B cell (primary cell): Measurements from ENCODE around the gene RAB25. TPM values are rescaled to one million over a fixed set of nuclear protein-coding genes. Genes with fewer than 3 reads are reported as not detected.

Source experiments
- ATAC-seq: fragments of 200-7000 bp; cut with Tn5 transposase; one replicate; pipeline ENCODE4 v1.10.0; 2021; ENCODE audit warnings: low read depth, mild to moderate bottlenecking, moderate number of reproducible peaks, moderate library complexity
- CTCF ChIA-PET: fragments of 350-600 bp; sonication (Branson Sonifier 250); formaldehyde crosslinking; loops from one replicate; lab custom pipeline; 2021; ENCODE audit warnings: antibody characterized with exemption, inconsistent platforms; lab: Charles Lee
- POLR2A ChIA-PET: fragments of 350-600 bp; sonication (Branson Sonifier 250); formaldehyde crosslinking; loops from one replicate; lab custom pipeline; 2021; ENCODE audit warnings: antibody characterized with exemption; lab: Charles Lee
- DNase-seq: peaks from one replicate; pipeline ENCODE4 v3.0.0; 2013
- H2AFZ ChIP-seq: 2 replicates; pipeline ENCODE4 v1.6.1; 2012; ENCODE audit warnings: mild to moderate bottlenecking, low read depth, low read length; ENCODE audit not compliant: insufficient read depth, poor library complexity, severe bottlenecking
- H3K27ac ChIP-seq, 2 donors: 1 replicate in 1 of 2; 2 replicates in 1 of 2; pipeline ENCODE4 v1.5.1; 2012 to 2013; ENCODE audit warnings: low read length in 2 of 2, mild to moderate bottlenecking in 2 of 2, moderate library complexity in 1 of 2
- H3K27me3 ChIP-seq, 4 experiments: fragments of 200-600 bp in 1 of 4; sonication (generic) in 1 of 4; replicated peaks in 1 of 4; 1 replicate in 2 of 4; 2 replicates in 2 of 4; pipeline versions ENCODE4 v1.6.1 to v1.7.0; 2013 to 2016; ENCODE audit warnings: low read length in 3 of 4, mild to moderate bottlenecking in 2 of 4, mixed read lengths in 1 of 4, moderate library complexity in 1 of 4; ENCODE audit not compliant: insufficient read depth in 4 of 4, control insufficient read depth in 3 of 4; ENCODE audit errors: control extremely low read depth in 1 of 4
- H3K36me3 ChIP-seq, 2 experiments: replicated peaks in 1 of 2; 1 replicate in 1 of 2; 2 replicates in 1 of 2; pipeline versions ENCODE4 v1.6.1 to v1.7.1; 2013; ENCODE audit warnings: low read length in 1 of 2; ENCODE audit not compliant: insufficient read depth in 2 of 2, control insufficient read depth in 1 of 2; ENCODE audit errors: control extremely low read depth in 1 of 2, extremely low read depth in 1 of 2
- H3K4me1 ChIP-seq, 2 donors: fragments of 200-600 bp in 1 of 2; sonication (generic) in 1 of 2; 1 replicate in 1 of 2; 2 replicates in 1 of 2; pipeline versions ENCODE4 v1.5.1 to v1.6.1; 2013 to 2017; ENCODE audit warnings: low read length in 2 of 2; ENCODE audit not compliant: control insufficient read depth in 2 of 2, insufficient read depth in 2 of 2
- H3K4me2 ChIP-seq: replicated peaks from 2 replicates; pipeline ENCODE3; 2012; ENCODE audit warnings: mild to moderate bottlenecking, low read depth, low read length; ENCODE audit not compliant: poor library complexity, severe bottlenecking
- H3K4me3 ChIP-seq, 5 experiments: fragments of 200-600 bp in 1 of 5; sonication (generic) in 1 of 5; 1 replicate in 3 of 5; 2 replicates in 2 of 5; pipeline versions ENCODE4 v1.5.1 to v1.7.0; 2011 to 2016; ENCODE audit warnings: low read length in 4 of 5, mild to moderate bottlenecking in 4 of 5, low read depth in 2 of 5, control low read depth in 1 of 5, moderate library complexity in 1 of 5; ENCODE audit not compliant: insufficient read depth in 1 of 5; ENCODE audit errors: control extremely low read depth in 1 of 5, extremely low read depth in 1 of 5
- H3K79me2 ChIP-seq: fragments of 200-600 bp; sonication (generic); one replicate; pipeline ENCODE4 v1.6.0; 2016; ENCODE audit warnings: low read length; ENCODE audit not compliant: control insufficient read depth, insufficient read depth
- H3K9ac ChIP-seq: fragments of 200-600 bp; sonication (generic); 2 replicates; pipeline ENCODE4 v1.6.1; 2017; ENCODE audit warnings: mild to moderate bottlenecking, low read length, moderate library complexity
- H3K9me3 ChIP-seq, 3 donors: one replicate each; pipeline versions ENCODE4 v1.6.1 to v1.7.1; 2013; ENCODE audit warnings: low read length in 2 of 3; ENCODE audit not compliant: control insufficient read depth in 2 of 3, insufficient read depth in 1 of 3; ENCODE audit errors: control extremely low read depth in 1 of 3
- H4K20me1 ChIP-seq: 2 replicates; pipeline ENCODE4 v1.6.0; 2012; ENCODE audit warnings: mild to moderate bottlenecking, low read length; ENCODE audit not compliant: insufficient read depth, control insufficient read depth, poor library complexity, severe bottlenecking
- H3K27ac Mint-ChIP-seq: one replicate; pipeline ENCODE4 v1.8.0; 2021; ENCODE audit warnings: mixed read lengths
- H3K27me3 Mint-ChIP-seq: one replicate; pipeline ENCODE4 v1.8.0; 2021; ENCODE audit warnings: mixed read lengths
- H3K4me1 Mint-ChIP-seq: one replicate; pipeline ENCODE4 v1.8.0; 2021; ENCODE audit warnings: mixed read lengths
- H3K4me3 Mint-ChIP-seq: one replicate; pipeline ENCODE4 v1.8.0; 2021; ENCODE audit warnings: mixed read lengths
- H3K9me3 Mint-ChIP-seq: one replicate; pipeline ENCODE4 v1.8.0; 2022; ENCODE audit warnings: mixed read lengths; ENCODE audit not compliant: insufficient read depth
- CTCF ChIP-seq: fragments of 200-600 bp; IDR thresholded peaks from one replicate; pipeline ENCODE4 v1.8.0; 2022; ENCODE audit warnings: antibody characterized with exemption, mild to moderate bottlenecking
- EZH2 ChIP-seq: IDR thresholded peaks from 2 replicates; pipeline ENCODE4 v1.6.1; 2012; ENCODE audit warnings: borderline replicate concordance, low read depth, mild to moderate bottlenecking, moderate library complexity, low read length; ENCODE audit not compliant: insufficient read depth, poor library complexity, severe bottlenecking
- WGBS: methylation state at CpG from one replicate; pipeline ENCODE4 v1.1.5; 2013; ENCODE audit warnings: missing lambda C conversion rate; ENCODE audit not compliant: insufficient coverage; 5-methylcytosine and 5-hydroxymethylcytosine counted together
- intact Hi-C: fragments of 100-400 bp; cut with micrococcal nuclease; formaldehyde crosslinking; loops from one replicate; pipeline ENCODE4 v1.10.0; 2022
- polyA plus RNA-seq: library from polyadenylated mRNA; depleted of rRNA; stranded (reverse); fragments of >200 nt; gene quantifications from 2 replicates; pipeline ENCODE4 v1.2.3, GENCODE V29; 2012
- total RNA-seq, 2 donors: library from RNA; stranded (reverse); fragments of 120-200 nt in 1 of 2; gene quantifications; 1 replicate in 1 of 2; 2 replicates in 1 of 2; pipeline versions ENCODE4 v1.2.3 to v1.2.4, GENCODE V29; 2013 to 2022

Gene RAB25
- total and polyA plus RNA-seq, 2 donors (not counting 1 experiment from before 2014, with no cell fraction given): 0.69 to 2.2 TPM

DNA sequence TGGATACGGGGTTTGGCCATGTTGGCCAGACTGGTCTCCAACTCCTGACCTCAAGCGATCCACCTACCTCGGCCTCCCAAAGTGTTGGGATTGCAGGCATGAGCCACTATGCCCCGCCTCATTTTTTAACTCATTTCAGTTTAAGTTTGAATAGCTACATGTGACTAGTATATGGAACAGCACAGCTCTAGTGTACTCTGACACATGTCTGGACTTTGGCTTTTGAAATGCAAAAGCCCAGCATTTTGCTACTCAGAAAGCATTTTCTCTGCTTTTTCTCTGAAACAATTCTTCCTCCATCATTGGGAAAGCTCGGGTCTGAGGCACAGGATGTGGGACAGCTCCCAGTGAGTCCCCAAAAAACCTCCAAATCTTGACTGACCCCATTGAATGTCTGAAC is 36.2 kb upstream of the RAB25 start:
- Histone ChIP-seq H3K9me3 (no peaks in the 10 kb centered on the region), H2AFZ (no peak overlapping the region), H3K9ac (no peak overlapping the region), H3K4me2 (no peak overlapping the region), H3K4me1 (peaks cover 7 to 11% of the 10 kb centered on the region in 2 donors), H3K4me3 (no peak overlapping the region), H3K27ac (no peak overlapping the region), H3K79me2 (peaks cover 20% of the 10 kb centered on the region), H3K27me3 (peaks cover 0 to 6% (median 0%) of the 10 kb centered on the region in 4 experiments), H3K36me3 (peaks cover 0 to 2% of the 10 kb centered on the region in 2 experiments), H4K20me1 (no peaks in the 10 kb centered on the region)
- Mint-ChIP-seq H3K4me3 (no peak overlapping the region), H3K4me1 (peaks cover 14% of the 10 kb centered on the region), H3K9me3 (no peaks in the 10 kb centered on the region), H3K27ac (no peak overlapping the region), H3K27me3 (peaks cover 6% of the 10 kb centered on the region)
- ChIA-PET CTCF (interaction anchor here (1.0 kb wide), 1 partner anchor 90 kb away, joined by 3 read pairs; the partner anchor contains the start of gene KHDC4), POLR2A (interaction anchor here (0.6 kb wide), 1 partner anchor 29 kb away, joined by 4 read pairs; the partner anchor contains the start of gene UBQLN4)
- TF ChIP-seq CTCF (no peak), EZH2 (no peak)
- 95% methylated on average over 2 of the region's 5 CpGs for WGBS
- intact Hi-C loops: no loop called here
- ATAC-seq: no peak
- DNase-seq: no peak

- Histone ChIP-seq H3K36me3 (no peaks in the 10 kb centered on the region), H4K20me1 (no peaks in the 10 kb centered on the region), H3K4me2 (no peak overlapping the region), H2AFZ (peak overlapping the region; percentile 44), H3K4me3 (no peak overlapping the region), H3K9me3 (no peaks in the 10 kb centered on the region), H3K9ac (no peak overlapping the region), H3K27me3 (peaks cover 0 to 6% (median 0%) of the 10 kb centered on the region in 4 experiments), H3K27ac (no peak overlapping the region), H3K4me1 (peaks cover 3 to 4% of the 10 kb centered on the region in 2 donors), H3K79me2 (peaks cover 9% of the 10 kb centered on the region)
- CTCF ChIA-PET: interaction anchor here (0.6 to 0.7 kb wide), 3 partner anchors 18 to 42 kb away, joined by 4 to 5 read pairs (median 4); no protein-coding TSS in a partner anchor
- intact Hi-C loops: no loop called here
- POLR2A ChIA-PET: interaction anchor here (0.7 kb wide), 1 partner anchor 187 kb away, joined by 4 read pairs; the partner anchor contains the start of gene PMF1
- Mint-ChIP-seq H3K4me1 (peaks cover 5% of the 10 kb centered on the region), H3K9me3 (no peaks in the 10 kb centered on the region), H3K27me3 (peaks cover 6% of the 10 kb centered on the region), H3K27ac (no peak overlapping the region), H3K4me3 (no peak overlapping the region)
- TF ChIP-seq CTCF (peak; percentile 45), EZH2 (no peak)
- ATAC-seq (peak; percentile 43), DNase-seq (peak; percentile 43)
- 17% methylated on average over 9 of the region's 9 CpGs for WGBS
Measured at GRCh38 chr1:156025876-156026275, 35.1 kb upstream of the RAB25 start.
